ENCODE data around the gene ASB3.
"Not testable (repeated sequence)": the region's sequence is repeated elsewhere in the genome, so short reads cannot be mapped to it uniquely, and the experiment has no call there.

- TF ChIP-seq CTCF (IDR thresholded peaks at IDR 0.05); EZH2 (IDR thresholded peaks at IDR 0.05; ENCODE audit: borderline replicate concordance, insufficient read depth, low read depth, low read length, poor library complexity, severe bottlenecking): not testable (repeated sequence)
These were observed 128.3 kb downstream of the ASB3 start for GRCh38 chr2:53658474-53658873.

Measured in B cell (primary cell).